ENCODE data around the gene CTCFL.
"Not testable (repeated sequence)": the region's sequence is repeated elsewhere in the genome, so short reads cannot be mapped to it uniquely, and the experiment has no call there.

The CTCFL gene

DNA sequence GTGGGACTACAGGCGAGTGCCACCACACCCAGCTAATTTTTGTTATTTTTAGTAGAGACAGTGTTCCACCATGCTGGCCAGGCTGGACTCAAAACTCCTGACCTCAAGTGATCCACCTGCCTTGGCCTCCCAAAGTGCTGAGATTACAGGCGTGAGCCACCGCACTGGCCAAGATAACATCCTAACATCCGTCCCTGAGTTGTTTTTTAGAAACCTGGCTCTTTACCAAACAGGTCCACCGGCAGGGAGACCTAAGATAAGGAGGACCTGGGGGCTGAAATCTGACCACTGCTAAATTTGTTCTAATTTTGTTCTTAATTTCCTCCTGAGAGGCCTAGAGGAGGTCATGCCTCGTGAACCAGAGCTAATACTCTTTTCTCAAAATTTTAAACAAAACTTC is 20.5 kb downstream of the CTCFL start:
- DNase-seq: no peak

DNA sequence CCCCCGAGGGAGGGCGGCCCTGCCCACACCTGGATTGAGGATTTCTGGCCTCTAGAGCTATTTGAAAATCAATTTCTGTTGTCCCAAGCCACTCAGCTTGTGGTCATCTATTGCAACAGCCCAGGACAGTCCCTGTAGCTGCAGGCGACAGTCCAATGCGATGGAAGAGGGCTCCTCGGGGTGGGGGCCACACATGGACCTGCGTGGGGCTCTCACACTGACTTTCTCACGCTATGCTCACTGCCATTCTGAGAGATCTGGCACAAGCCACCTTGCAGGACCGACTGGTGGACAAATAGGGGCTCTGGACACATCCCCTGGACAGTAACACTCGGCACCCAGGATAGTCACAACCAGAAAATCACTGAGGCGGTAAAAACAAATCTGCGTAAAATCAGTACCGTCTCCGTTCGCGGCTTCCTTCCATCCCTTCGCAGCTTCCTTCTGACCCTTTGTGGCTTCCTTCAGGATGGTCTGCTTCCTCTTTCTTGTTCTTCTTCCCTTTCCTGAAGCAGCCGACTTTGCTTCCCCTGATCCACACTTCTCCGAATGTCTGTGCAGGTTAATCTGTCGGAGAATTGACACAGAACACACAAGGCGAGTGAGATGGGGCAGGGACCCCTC is 21.8 kb downstream of the CTCFL start:
- no peak for DNase-seq

DNA sequence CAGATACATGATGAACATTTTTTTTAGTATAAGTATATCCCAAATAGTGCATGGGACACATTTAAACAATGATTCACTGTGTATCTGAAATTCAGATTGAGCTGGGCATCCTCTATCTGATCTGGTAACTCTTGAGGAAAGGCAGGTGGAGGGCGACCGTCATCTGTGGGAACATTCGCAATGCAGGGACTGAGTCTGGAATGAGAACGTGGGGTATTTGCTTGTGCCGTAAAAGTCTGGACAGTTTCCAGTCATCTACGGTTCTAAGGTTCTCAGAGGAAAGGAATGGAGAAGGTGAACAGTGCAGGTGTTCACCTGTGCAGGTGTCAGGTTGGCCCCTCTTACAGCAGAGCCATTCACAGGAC is 22.6 kb downstream of the CTCFL start:
- DNase-seq: no peak

DNA sequence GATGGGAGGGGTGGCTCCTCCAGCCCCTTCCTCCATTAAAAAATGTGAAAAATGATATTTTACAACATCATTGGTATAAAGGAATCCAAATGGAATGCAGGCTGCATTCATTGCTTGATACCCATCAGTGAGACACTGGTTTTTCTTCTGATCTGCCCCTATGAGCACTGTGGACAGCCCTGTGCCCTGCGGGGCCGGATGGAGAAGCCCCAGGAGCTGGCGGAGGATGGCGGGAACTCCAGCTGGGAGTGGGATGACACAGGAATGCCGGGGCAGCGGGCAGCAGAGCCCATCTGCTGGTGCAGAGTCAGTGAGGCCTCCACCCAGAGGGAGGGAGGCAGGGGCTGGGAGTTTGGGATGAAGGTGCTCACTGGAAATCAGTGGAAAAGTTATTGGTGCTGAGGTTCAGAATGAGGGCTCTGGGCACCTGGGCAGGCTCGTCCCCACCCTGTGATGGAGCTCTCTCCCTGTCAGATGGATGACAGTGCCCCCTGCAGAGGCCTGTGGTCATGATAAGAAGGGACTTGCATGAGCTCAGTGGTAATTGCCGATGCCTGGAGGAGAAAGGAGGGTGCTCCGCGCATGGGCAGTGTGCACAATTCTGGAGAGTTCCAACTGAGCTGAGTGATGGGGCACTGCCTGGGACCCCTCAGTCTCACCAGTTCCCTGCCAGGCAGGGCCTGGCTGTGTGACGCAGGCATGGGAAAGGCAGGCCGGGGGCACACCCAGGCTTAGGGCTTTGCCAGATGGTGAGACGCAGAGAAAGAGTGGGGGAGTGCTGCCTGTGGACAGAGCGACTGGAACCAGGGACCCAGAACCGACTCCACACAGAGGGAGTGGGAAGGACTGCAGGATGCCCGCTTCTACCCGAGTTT is 23.2 kb downstream of the CTCFL start:
- no peak for DNase-seq

DNA sequence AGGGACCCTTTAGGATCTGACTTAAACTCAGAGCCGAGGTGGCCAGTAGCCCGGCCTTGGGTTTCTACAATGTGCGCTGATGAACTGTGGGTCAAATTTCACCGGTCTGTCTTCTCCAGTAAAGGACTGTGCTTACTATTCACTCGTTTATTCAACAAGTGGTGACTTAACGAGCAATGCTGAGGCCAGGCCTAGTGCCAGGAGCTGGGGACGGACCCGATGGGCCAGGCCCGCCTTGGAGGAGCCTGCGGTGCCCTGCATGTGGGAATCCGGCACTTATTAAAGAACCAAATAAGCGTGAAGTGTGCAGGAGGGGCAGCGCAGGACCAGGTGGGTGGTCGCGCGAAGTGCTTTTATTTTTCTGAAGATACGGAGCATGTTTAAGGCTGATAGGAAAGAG is 24.0 kb downstream of the CTCFL start:
- DNase-seq: no peak

DNA sequence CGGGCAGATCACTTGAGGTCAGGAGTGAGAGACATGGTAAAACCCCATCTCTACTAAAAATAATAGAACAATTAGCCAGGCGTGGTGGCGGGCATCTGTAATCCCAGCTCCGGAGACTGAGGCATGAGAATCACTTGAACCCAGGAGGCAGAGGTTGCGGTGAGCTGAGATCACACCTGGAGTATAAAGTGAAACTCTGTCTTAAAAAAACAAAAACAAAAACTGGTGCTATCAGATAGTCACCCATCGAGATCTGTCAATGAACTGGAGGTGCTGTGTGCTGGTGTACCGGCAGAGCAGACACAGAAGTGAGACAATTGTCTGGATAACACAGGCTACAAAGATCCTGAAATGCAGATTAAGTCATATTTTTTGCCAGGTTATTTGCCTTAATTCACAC is 24.7 kb downstream of the CTCFL start:
- no peak for DNase-seq

DNA sequence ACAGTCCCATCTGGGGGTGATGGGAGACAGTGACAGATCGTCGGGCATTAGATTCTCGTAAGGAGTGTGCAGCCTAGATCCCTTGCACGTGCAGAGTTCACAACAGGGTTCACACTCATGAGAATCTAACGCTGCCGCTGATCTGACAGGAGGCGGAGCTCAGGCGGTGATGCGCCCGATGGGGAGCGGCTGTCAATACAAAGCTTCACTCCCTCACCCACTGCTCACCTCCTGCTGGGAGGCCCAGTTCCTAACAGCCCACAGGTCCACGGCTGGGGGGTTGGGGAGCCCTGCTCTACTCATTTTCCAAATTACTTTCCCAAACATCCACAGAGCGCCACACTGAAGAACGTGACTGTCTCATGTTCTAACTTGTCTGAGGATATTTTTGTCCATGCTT is 25.3 kb downstream of the CTCFL start:
- DNase-seq: no peak

DNA sequence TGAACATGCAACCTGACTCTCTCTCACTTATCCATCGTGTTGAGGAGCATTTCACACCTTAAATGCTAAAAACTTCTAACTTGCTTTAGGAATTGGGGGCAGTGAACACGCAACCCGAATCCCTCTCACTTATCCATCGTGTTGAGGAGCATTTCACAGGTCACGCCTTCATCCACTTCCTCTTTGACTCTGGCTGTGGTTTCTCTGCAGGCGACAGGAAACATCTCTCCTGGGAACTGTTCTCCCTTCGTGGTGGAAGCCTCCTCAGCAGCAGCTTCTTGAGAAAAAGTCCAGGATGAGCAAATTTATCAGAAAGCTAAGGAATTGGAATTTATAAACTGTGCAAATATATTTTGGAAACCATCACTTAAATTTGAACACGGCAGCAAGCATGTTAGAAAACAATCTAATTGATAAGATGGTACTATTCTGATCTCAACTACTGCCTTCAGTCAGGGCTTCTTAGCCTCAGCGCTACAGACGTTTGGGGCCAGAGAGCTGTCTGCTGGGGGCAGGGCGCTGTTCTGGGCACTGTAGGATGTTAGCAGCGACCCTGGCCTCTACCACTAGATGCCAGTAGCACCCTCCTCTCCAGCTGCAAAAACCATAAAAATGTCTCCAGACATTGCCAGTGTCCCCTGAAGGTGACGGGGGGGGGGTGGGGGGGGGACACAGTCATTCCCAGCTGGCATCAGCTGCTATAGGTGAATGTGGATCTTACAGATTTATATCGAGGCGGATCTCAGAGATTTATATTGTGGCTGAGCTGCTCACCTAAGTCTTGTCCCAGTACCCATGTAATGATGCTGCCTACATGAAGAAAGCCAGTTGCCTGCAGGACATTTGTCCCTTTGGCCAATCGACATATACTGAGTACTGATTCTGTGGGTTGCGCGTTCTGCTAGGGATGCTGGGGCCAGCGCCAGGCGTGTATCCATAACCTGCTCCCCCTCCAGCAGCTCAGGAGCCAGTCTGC is 26.2 kb downstream of the CTCFL start:
- peak; percentile 20 for DNase-seq

DNA sequence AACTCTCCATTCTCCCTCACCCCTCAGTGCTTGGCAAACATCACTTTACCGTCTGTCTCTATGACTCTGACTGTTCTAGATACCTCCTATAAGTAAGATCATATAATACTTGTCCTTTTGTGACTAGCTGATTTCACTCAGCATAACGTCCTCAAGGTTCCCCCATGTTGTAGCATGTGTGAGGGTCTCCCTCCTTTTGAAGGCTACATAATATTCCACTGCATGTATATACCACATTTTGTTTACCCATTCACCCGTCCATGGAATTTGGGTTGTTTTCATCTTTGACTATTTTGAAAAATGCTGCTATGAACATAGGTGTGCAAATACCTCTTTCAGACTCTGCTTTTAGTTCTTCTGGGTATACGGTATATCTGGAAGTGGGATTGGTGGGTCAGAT is 28.3 kb downstream of the CTCFL start:
- DNase-seq: no peak

DNA sequence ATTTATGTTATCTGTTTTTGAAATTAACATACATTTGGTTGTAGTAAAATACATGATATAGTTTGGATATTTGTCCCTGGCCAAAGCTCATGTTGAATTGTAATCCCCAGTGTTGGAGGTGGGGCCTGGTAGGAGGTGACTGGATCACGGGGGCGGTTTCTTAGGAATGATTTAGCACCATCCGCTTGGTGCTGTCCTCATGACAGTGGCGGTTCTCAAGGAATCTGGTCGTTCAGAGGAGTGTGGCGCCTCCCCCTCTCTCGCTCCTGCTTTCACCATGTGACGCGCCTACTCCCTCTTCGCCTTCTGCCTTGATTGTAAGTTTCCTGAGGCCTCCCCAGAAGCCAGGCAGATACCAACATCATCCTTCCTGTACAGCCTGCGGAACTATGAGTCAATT is 29.0 kb downstream of the CTCFL start:
- DNase-seq: no peak

DNA sequence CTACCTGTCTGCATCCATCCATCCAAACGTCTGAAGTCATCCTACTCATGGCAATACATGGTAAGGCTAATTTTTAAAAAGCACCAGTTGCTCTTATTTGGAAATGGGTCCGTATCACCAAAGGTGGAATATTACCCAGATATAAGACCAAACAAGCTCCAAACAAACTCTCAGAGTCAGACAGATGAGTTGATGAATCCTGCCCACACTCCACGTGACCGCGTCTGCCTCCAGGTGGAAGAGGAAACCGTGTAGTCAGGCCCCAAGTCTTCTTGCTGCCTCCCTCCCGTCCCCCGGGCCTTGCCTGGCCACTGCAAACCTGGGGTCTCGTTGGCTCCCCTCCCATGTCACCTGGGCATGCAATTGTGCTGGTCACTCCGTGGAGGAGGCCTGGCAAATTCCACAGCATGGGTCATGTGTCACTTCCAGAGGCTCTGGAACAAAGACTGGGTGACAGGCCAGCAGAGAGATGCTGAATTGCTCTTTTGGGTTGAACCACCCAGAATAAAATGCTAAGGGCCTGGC is 31.8 kb downstream of the CTCFL start:
- DNase-seq: no peak

DNA sequence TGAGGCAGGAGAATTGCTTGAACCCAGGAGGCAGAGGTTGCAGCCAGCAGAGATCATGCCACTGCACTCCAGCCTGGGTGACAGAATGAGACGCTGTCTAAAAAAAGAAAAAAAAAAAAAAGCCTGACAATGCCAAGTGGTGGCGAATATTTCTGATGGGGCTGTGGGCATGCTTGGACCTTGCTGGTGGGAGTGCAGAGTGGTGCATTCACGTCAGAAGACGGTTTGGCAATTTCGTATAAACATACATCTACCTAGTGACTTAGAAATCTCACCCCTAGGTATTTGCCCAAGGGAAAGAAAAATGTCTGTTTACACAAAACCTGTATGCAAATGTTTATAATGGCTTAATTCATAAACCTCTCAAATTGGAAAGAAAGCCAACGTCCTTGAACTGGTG is 33.6 kb downstream of the CTCFL start:
- no peak for DNase-seq

DNA sequence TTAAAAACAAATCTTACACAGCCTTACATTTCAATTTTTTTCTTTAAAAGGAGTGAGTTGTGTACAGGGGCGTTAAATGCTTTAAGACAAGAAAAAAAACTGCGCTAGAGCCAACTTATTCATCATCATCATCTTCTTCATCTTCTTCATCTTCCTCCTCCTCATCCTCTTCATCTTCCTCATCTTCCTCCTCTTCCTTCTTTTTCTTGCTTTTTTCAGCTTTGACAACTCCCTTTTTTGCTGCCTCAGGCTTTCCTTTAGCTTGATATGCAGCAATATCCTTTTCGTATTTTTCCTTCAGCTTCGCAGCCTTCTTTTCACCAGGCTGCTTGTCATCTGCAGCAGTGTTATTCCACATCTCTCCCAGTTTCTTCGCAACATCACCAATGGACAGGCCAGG is 36.7 kb downstream of the CTCFL start:
- DNase-seq: not testable (repeated sequence)

DNA sequence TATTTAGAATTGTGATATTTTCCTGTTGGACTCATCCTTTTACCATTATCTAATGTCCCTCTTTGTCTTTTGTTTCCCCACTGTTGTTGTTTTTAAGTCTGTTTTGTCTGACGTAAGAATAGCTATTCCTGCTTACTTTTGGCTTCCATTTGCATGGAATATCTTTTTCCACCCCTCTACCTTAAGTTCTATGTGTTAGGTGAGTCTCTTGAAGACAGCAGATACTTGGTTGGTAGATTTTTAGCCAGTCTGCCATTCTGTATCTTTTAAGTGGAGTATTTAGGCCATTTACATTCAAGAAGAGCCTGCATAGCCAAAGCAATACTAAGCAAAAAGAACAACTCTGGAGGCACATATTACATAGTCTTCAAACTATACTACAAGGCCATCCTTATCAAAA is 39.2 kb downstream of the CTCFL start:
- no peak for DNase-seq

DNA sequence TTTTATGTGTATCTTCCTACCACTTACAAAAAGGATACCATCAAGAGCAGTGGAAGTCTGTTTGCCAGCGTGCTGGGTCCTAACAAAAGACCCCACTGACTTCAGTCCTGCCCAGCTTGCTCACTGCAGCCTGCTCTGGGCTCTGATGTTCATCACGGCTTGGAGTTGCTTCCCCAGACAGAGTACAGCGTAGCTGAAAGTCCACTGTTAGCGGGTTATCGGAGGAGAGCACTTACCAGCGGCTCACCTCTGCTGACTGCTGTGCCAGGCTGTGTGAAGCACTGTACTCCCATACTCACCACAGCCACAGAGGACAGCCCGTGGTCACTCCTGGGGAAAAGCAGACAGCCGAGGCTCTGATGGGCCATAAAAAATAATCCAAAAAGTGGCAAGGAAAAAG is 40.2 kb downstream of the CTCFL start:
- DNase-seq: no peak

DNA sequence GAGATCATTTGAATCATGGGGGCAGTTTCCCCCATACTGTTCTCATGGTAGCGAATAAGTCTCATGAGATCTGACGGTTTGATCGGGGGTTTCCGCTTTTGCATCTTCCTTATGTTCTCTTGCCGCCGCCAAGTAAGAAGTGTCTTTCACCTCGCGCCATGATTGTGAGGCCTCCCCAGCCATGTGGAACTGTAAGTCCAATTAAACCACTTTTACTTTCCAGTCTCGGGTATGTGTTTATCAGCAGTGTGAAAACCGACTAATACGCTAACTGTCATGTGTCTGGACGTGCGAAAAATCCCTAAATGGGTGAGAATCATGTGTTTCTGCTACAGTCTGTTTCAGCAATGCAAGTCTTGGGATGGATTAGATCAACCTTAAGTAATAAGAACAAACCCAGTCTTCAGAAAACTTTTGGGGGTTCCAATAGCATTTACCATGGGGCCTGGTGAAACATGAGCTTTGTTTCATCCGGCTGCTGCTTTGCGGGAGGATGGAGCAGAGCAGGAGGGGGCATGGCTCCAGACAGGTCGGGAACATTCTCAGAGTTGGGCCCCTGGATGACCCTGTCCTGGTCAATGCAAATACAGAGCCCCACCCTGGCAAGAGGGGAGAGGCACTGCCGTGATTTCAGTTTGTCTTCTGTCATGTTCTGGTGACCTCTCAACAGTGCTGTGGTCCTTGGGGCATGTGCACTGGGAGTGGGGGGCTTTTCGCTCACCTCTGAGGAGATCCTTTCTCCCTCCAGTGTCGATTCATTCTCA is 41.5 kb downstream of the CTCFL start:
- DNase-seq: no peak

DNA sequence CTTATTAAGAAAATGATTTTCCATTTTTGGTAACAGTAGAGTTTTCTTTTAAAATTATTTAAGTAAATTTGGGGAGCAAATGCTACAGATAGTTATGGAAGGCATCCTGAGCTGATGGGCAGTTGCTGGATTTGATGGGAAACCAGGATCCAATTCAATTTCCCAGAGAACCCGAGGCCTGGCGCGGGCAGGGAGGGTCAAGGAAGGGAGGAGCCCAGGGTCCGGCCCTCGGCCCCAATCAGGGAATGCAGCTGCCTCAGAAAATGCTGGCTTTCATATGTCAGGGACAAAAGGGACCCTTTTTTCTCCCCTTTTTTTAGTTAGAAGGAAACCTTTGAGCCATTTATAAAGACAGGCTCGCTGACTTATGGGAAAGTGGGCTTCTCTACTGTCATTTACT is 42.1 kb downstream of the CTCFL start:
- no peak for DNase-seq

DNA sequence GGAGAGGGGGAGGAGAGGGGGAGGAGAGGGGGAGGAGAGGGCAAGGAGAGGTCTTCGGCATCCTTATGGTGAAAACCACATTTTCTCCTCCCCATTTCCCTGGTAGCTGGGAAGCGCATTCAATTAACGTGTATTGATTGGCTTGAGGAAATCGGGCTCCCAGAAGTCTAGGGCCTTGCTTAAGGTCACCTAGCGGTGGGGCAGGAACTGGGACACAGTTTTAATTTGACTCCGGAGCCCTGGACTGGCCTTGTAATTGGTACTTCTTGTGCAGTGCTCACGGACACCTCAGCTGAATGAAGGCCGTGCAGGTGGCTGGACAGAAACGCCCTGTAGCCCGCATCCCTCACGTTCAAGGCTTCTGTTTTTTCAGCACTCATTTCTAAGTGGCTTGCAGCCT is 42.8 kb downstream of the CTCFL start:
- no peak for DNase-seq

DNA sequence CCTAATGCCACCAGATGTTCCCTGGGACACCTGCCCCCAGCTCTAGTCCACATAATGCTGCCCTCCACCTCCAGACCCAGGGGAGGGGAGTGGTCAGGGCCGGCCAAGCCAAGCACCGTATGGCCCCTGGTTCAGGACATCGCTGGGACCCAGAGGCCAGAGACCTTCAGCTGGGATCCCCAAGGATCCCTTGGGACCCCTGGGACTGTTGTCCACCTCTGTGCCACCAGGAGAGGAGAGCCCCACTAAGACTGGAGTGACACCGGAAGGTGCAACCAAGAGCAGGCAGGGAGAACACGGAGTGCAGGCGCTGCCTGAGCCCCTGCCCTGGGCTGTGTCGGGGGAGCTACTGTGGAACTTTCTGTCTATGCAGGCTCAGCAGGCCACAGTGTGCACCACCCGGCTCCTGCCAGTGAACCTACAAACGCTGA is 43.6 kb downstream of the CTCFL start:
- no peak for DNase-seq

DNA sequence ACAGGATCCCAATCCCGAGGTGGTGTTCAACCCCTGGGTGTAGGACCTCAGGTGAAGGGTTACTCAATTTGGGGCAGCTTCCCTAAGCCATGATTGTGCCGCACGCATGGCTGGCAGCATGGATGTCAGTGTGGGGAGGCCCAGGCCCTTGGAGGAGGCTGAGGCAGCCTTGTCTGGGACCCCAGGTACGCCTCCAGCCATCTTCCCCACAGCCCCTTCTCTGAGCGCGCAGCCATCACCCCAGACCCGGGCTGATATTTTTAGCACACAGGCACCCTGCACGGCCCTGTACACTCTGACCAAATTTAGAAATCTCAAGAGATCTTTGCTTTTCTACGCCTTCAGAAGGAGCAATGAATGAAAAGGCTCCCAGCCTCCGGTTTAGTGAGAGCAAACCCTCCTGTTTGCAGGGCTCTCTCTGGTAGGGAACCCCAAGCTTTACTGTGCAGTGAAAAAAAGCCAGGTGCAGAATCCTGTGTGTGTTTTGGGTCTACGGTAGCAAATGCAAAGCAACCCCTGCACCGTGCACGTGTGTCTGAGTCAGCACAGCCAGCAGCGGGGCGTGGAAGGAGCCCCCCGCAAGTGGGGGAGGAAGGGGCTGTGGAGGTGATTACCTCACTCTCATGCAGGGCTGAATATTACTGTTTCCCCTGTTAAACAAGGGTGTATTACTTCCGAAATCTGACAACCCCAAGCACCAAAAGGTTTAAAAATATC is 44.3 kb downstream of the CTCFL start:
- DNase-seq: no peak

DNA sequence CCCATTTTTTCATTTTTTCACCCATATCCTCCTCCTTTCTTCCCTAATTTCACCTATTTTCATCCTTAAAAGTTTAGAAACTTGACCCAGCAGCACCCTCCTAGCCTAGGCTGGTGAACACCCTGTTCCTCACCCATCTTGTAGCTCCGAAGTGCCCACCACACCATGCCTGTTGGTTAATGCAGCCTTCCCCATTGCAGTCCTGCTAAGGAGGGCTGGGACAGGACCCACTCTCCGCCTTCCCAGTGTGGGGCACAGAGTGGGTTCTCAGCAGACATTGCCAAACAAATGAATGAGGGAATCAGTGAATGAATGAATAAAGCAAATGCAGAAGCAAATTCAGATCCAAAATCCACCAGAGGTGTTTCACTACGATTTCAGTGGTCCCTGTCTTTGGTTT is 45.7 kb downstream of the CTCFL start:
- DNase-seq: no peak

DNA sequence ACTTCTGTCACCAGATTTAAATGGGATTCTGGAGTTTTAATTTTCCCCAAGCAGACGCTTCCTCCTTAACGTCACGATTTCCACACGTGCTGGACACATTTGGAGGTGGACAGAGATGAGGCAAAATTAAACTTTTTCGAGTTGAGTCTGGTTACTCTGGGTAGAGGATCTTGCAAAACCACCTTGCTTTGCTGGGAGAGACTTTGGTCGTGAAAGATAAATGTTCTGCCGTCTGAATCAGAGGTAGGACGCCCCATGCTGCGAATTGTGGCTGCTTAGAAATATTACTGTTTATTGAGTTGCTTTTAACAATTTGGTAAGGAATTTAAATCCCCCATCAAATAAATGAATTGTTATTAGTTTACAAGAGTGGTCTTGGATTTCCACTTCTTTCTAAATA is 46.8 kb downstream of the CTCFL start:
- no peak for DNase-seq
